ENCODE results near the gene GLRX5.

GLRX5 gene

GRCh38 chr14:95534299-95535225, at the start of gene GLRX5:
TSS of gene GLRX5 (plus strand) at chr14:95535050. CDS start at chr14:95535090, 40 bp downstream.
- peak; percentile 93 for DNase-seq (ENCODE audit: low read depth)

GRCh38 chr14:95485222-95485819, 49.5 kb upstream of the GLRX5 start:
- DNase-seq (ENCODE audit: low read depth): no peak

DNA sequence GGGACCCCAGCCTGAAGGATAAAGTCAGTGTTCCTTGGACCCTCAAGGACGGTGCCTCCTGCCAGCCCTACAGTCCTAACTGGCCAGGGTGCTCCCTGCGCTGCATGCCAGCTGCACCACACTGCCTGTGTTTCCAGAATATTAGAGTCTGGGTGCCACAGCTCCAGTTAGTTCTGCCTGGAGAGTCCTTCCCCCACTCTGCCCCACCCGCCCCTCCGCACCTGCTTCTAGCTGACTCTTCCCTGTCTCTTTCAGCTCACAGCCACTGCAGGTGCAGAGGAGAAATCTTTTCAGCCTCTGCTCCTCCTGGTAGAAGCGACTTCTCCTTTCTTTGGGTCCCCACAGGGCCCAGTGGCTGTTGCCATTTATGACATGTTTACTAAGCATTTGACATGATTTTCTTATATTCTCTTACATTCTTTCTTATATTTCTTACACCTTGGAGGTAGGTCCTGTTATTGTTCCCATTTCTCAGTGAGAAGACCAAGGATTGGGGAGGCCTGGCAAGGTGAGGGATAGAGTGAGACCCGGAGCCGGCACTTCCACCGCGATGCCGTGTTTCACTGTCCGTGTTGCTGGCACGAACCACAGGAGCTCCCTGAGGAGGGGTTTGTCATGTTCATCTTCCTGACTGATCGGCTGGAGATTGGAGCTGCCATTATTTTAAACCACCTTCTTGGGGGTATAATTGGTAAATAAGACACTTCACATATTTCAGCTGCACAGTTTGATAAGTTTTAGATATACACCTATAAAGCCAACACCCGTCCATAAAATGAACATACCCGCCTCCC, 47.8 kb upstream of the GLRX5 start:
- no peak for DNase-seq (ENCODE audit: low read depth)

DNA sequence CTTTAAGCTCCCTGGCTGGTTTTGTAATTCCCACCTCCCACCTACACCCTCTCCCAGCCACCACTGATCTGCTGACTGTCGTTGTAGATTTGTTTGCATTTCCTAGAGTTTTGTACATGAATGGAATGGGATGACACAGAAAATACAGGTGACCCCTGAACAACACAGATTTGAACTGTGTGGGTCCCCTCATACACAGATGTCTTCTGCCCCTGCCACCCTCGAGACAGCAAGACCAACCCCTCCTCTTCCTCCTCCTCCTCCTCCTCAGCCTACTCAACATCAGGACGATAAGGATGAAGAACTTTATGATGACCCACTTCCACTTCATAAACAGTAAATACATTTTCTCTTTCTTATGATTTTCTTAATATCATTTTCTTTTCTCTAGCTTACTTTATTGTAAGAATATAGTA, 47.2 kb upstream of the GLRX5 start:
- DNase-seq (ENCODE audit: low read depth): no peak

DNA sequence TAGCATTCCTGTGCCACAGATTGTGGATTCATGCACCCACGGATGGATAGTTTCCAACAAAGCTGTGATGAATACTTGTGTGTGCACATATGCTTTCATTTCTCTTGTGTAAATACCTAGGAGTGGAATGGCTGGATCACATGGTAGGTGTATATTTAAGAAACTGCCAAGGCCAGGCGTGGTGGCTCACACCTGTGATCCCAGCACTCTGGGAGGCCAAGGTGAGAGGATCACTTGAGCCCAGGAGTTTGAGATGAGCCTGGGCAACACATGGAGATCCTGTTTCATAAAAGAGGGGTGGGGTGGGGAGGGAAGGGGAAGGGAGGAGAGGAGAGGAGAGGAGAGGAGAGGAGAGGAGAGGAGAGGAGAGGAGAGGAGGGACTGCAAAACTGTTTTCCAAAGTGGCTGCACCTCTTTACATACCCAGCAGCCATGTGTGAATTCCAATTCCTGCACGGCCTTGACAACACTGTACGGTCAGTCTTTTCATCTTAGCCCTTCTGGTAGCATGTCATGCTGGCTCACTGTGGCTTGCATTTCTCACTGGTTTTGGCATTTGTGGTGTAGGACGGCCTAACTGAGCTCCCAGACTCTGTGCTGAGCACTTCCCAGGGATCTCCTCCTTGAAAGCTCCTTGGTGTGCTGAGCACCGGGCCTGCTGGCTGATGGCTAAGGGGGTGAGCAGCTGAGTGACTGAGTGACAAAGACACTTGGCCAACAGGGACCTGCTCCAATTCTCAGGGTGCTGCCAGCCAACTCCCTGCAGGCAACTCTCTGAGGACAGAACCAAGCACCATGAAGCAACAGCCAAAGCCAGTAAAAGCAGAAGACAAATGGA, 46.3 kb upstream of the GLRX5 start:
- no peak for DNase-seq (ENCODE audit: low read depth)

DNA sequence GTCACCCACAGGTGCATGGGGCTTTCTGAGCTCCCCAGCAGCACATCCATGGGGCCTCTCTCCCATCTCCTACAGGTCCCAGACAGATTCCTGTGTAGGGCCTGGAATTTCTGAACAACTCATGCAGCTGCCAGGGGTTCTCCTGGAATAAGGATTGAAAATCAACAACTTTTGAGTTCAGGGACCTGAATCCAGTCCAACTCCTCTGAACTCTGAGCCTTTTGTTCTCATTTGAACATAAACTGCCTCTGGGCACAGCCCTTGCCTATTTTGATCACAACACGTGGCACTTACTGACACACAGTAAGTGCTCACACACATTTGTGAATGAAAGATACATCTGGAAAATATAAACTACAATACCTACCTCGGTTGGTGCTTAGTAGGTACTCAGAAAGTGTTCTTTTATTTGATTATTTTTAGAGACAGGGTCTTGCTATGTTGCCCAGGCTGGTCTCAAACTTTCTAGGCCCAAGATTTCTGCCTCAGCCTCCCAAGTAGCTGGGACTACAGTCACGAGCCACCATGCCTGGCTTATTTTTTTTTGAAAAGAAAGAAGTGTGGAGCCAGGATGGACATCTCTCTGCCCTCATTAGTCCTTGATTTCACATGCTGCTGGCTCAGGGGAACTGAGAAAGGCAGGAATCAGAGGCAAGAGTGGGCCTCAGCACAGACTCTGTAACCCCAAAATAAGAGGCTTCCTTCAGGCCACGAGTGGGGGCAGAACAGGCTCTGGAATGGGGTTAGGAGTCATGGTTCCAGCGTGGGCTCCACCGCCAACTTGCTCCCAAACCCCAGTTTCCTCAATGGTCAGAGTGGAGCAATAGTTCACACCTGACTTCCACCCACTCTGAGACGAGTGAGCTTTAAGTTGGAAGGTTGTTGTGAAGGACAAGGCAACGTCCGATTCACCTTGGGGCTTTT, 45.4 kb upstream of the GLRX5 start:
- no peak for DNase-seq (ENCODE audit: low read depth)

DNA sequence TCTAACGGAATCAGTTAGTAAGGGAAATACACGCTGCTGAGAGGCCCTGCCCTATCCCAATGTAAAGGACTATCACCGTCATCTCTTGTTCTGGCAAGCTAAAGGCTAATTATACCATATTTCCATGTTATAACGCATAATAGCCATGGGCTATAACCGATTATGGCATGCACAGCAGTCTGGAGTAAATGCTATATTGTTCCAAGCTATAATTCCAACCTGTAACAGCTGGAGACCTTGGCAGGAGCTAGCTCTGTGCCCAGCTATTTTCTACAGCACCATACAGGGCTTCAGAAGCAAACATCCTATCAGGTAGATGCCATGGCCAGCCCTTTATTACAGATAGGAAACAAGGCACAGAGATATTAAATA, 44.7 kb upstream of the GLRX5 start:
- DNase-seq (ENCODE audit: low read depth): no peak

DNA sequence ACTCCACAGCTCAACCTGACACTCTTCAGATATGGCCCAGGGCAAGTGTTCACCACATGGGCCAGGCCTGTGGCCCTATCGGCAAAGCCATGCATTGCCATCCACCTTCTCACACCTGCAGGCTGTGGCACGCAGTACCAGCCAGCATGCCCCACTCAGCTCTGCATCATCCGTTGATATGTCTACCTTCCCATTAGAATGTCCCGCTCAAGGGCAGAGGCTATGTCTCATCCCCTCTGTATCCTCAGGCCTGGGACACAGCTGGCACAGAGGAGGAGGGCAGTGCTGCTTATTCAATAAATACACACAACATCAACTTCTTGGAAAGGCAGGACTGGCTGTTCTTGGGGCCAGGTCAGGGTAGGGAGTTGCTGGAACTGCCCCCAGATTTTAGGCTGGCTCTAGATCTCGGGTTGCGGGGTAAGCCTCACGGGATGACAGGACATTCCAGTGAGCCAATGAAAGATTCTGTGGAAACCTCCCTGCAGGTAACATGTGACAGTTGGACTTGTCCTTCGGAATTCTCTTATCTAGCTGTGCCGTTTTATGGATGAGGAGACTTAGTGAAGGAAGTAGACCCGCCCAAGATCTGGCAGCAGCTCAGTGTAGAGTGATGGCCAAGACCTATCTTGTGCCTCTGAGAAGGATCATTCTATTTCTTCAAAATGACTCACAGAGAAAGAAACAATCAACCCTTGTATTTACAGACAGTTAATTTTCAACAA, 44.0 kb upstream of the GLRX5 start:
- DNase-seq (ENCODE audit: low read depth): no peak

GRCh38 chr14:95491936-95492608, 42.8 kb upstream of the GLRX5 start:
- DNase-seq (ENCODE audit: low read depth): no peak

DNA sequence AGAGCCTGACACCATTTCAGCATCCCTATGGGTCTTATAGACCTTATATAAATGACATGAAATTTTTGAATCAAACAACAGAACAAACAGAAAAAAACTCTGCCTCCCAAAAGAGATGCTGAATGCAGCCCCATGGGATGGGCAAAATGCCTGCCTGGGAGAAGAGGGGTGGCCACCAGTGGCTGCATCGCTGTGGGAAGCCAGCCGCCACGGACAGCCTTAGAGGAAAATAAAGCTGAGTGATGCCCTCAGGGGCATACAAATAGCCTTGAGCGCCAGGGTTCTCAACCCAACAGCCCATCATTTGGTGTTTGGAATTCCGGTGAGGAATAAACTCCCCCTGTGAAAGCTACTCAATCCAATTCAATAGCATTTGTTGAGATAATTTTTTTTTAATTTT, 41.3 kb upstream of the GLRX5 start:
- DNase-seq (ENCODE audit: low read depth): no peak

DNA sequence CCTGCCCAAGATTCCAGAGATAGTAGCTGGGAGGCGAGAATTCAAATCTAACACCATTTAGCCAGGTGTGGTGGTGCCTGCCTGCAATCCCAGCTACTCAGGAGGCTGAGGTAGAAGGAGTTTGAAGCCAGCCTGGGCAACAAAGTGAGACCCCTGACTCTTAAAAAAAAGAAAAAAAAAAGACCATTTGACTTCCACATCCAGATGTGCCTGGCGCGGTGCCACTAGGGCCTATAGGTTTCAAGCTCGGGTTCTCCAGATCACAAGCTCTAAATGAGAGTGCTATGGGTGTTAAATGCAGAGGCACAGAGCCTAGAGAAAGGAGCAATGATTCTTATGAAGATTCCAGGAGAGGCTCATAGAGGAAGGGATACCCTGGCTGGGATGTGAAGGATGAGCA, 40.9 kb upstream of the GLRX5 start:
- DNase-seq (ENCODE audit: low read depth): no peak

DNA sequence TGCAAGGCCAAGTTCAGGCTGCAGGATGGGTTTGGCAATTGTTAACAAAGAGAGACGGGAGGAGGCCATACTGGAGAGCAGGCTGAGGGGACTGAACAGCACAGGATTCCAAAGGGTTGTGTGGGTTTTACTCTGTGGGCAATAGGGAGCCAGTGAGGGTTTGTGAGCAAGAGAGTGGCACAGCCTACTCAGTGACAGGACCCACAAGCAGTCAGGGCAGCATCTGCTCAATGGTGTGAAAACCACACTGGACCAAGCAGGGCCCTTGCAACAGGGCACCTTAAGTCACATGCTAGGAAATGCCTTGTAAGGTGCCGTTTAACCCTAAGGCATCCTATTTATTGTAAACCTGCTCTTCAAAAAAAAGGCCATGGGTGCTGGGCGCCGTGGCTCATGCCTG, 40.4 kb upstream of the GLRX5 start:
- no peak for DNase-seq (ENCODE audit: low read depth)

- no peak for DNase-seq (ENCODE audit: low read depth)
These were observed 39.8 kb upstream of the GLRX5 start for GRCh38 chr14:95495076-95495475.

- no peak for DNase-seq (ENCODE audit: low read depth)
These were observed 39.3 kb upstream of the GLRX5 start for GRCh38 chr14:95495538-95496025.

DNA sequence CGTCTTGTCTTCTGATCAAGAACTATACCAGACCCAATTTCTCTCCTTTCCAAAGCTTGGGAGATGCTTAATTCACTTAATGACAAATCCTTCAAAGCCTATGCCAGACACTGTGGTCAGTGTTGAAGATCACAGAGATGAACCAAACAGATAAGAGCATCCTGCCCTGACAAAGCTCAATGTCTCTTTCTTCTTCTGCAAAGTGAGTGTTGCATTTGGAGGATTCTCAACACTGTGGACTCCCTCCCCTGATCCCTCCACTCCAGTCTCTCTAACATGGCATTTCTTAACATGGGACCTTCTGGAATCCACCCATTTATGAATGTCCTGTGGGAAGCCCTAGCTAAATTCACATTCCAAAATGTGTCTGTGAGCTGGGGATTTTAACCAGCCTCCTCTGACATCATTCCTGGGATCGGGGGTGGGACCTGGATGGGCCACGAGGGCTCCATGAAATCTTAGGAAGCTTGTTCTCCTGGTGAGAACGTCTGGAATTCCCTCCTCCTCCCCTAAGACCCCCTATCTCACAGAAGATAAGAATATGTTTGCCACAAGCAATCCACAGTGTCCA, 38.7 kb upstream of the GLRX5 start:
- no peak for DNase-seq (ENCODE audit: low read depth)

DNA sequence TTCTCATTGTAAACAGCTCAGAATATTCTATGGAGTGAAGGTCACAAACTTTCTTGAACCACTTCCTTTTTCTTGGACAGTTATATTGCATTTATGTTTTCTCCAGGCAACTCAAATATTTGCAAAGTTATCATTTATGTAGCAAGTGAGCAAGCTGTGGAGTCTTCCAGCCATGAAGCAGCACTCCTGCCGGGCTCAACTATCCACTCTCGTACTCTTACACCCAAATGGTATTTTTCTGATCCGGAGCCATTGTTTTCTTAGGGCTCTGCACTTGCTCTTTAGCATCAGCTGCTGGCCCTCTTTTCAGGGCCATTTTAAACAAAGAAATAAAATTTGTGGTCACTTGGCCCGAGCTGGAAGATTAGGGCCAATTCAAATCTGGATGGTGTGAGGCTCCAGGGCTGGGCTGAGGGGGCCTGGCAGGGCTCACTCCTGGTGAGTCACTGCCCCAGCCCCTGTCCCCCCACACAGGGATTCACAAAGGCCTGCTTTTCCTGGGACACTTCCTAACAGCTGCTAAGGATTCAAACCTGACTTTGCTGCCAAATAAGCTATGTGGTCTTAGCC, 38.1 kb upstream of the GLRX5 start:
- no peak for DNase-seq (ENCODE audit: low read depth)

DNA sequence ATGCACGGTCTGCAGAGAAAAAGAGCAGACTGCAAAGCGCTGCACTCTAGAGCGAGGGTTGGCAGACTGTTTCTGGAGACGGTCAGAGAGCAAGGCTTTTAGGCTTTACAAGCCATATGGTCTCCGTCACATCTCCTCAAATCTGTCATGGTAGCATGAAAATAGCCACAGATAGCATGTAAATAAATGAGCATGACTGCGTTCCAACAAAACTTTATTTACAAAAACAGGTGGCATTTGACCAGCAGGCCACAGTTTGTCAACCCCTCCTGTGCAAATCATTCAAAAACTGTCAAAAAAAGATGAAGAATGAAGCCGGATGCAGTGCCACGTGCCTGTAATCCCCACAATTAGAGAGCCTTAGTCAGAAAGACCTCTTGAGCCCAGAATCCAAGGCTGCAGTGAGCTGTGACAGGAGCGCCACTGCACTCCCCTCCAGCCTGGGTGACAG, 37.3 kb upstream of the GLRX5 start:
- no peak for DNase-seq (ENCODE audit: low read depth)

DNA sequence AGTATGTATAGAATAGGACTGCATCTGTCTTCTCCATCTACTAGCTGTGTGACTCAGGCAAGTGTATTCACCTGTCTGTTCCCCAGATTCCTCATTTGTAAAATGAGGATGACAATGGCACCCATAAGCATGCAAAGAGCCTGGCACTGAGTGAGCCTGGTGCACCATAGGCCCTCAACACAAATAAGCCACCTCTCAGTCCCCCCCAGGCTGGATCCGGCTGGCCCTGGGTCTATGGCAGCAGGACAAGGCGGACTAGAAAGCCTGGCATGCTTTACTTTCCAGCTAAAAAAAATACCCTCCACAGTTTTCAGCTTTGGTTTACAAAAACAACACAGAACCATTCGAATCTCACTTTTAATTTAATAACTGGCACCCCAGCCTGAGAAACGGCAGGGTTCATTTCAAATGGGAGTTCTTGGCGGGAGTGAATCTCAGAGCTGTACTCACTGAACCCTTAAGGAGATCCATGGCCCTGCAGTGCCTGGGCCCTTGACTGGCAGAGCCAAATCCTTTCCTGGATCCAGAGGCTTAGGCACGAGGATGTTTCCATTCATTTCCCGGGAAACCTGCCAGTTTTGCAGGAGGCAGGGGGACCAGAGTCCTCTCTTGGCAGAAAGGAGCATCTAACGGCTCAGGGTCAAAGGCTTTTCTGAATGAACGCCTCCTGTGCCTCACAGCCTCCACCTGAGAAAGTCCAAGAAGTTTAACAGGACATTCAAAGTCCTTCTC, 36.1 kb upstream of the GLRX5 start:
- no peak for DNase-seq (ENCODE audit: low read depth)
